ENCODE results near the gene PACRG.

Gene PACRG

GRCh38 chr6:163080228-163080627, 352.5 kb downstream of the PACRG start:
- DNase-seq (ENCODE audit: insufficient read length, low spot score) (no peak), FAIRE-seq (no peak)
- TF ChIP-seq POLR2A (IDR thresholded peaks at IDR 0.05; ENCODE audit: low read depth, low read length): no peak

GRCh38 chr6:163083141-163083540, 355.4 kb downstream of the PACRG start:
- FAIRE-seq (no peak), DNase-seq (ENCODE audit: insufficient read length, low spot score) (no peak)
- TF ChIP-seq POLR2A (IDR thresholded peaks at IDR 0.05; ENCODE audit: low read depth, low read length): no peak

GRCh38 chr6:163085426-163085825, 357.7 kb downstream of the PACRG start:
- FAIRE-seq: no peak
- no peak for DNase-seq (ENCODE audit: insufficient read length, low spot score)
- TF ChIP-seq POLR2A (IDR thresholded peaks at IDR 0.05; ENCODE audit: low read depth, low read length): no peak

GRCh38 chr6:163085861-163086623, 358.3 kb downstream of the PACRG start:
- FAIRE-seq (no peak), DNase-seq (ENCODE audit: insufficient read length, low spot score) (no peak)
- TF ChIP-seq POLR2A (IDR thresholded peaks at IDR 0.05; ENCODE audit: low read depth, low read length): no peak

GRCh38 chr6:163086624-163086920, 358.8 kb downstream of the PACRG start:
- TF ChIP-seq POLR2A (IDR thresholded peaks at IDR 0.05; ENCODE audit: low read depth, low read length): no peak
- DNase-seq (ENCODE audit: insufficient read length, low spot score): no peak
- FAIRE-seq: no peak

- TF ChIP-seq POLR2A (IDR thresholded peaks at IDR 0.05; ENCODE audit: low read depth, low read length): no peak
- FAIRE-seq: no peak
Measured at GRCh38 chr6:163087981-163088380, 360.2 kb downstream of the PACRG start.

GRCh38 chr6:163092876-163093275, 365.1 kb downstream of the PACRG start:
- DNase-seq (ENCODE audit: insufficient read length, low spot score): no peak
- no peak for TF ChIP-seq POLR2A (IDR thresholded peaks at IDR 0.05; ENCODE audit: low read depth, low read length)
- no peak for FAIRE-seq

More at GRCh38 chr6:163087981-163088380, 360.2 kb downstream of the PACRG start:
- no peak for DNase-seq (ENCODE audit: insufficient read length, low spot score)

- FAIRE-seq (no peak), DNase-seq (ENCODE audit: insufficient read length, low spot score) (no peak)
- TF ChIP-seq POLR2A (IDR thresholded peaks at IDR 0.05; ENCODE audit: low read depth, low read length): no peak
Measured at GRCh38 chr6:163094881-163095280, 367.1 kb downstream of the PACRG start.

- FAIRE-seq: no peak
- DNase-seq (ENCODE audit: insufficient read length, low spot score): no peak
- TF ChIP-seq POLR2A (IDR thresholded peaks at IDR 0.05; ENCODE audit: low read depth, low read length): no peak
Measured at GRCh38 chr6:163095401-163095800, 367.6 kb downstream of the PACRG start.

GRCh38 chr6:163098827-163099479, 371.2 kb downstream of the PACRG start:
- no peak for TF ChIP-seq POLR2A (IDR thresholded peaks at IDR 0.05; ENCODE audit: low read depth, low read length)
- no peak for DNase-seq (ENCODE audit: insufficient read length, low spot score)
- no peak for FAIRE-seq

GRCh38 chr6:163099621-163100171, 371.9 kb downstream of the PACRG start:
- DNase-seq (ENCODE audit: insufficient read length, low spot score): no peak
- no peak for TF ChIP-seq POLR2A (IDR thresholded peaks at IDR 0.05; ENCODE audit: low read depth, low read length)
- FAIRE-seq: no peak

GRCh38 chr6:163100259-163100658, 372.5 kb downstream of the PACRG start:
- no peak for FAIRE-seq
- no peak for TF ChIP-seq POLR2A (IDR thresholded peaks at IDR 0.05; ENCODE audit: low read depth, low read length)
- no peak for DNase-seq (ENCODE audit: insufficient read length, low spot score)

- no peak for FAIRE-seq
- no peak for TF ChIP-seq POLR2A (IDR thresholded peaks at IDR 0.05; ENCODE audit: low read depth, low read length)
Measured at GRCh38 chr6:163113358-163113962, 385.7 kb downstream of the PACRG start.

GRCh38 chr6:163118941-163119340, 391.2 kb downstream of the PACRG start:
- TF ChIP-seq POLR2A (IDR thresholded peaks at IDR 0.05; ENCODE audit: low read depth, low read length): no peak

More at GRCh38 chr6:163113358-163113962, 385.7 kb downstream of the PACRG start:
- no peak for DNase-seq (ENCODE audit: insufficient read length, low spot score)

More at GRCh38 chr6:163118941-163119340, 391.2 kb downstream of the PACRG start:
- no peak for DNase-seq (ENCODE audit: insufficient read length, low spot score)
- FAIRE-seq: no peak

Measured in H54 (cell line).